ENCODE data around the gene GNG13.

- TF ChIP-seq CTCF (IDR thresholded peaks at IDR 0.05; ENCODE audit: insufficient read depth, low read length, poor library complexity, severe bottlenecking) (no peak), EZH2phosphoT487 (conservative IDR thresholded peaks at IDR 0.05; ENCODE audit: low read length) (no peak)
Observed at GRCh38 chr16:787978-788398, 12.5 kb downstream of the GNG13 start, which contains the start of gene RPUSD1.
